GM23338 (cell line): Measurements from ENCODE around the gene GNG12.

Experiments
- CREB1 ChIP-seq: fragments of 250-450 bp; sonication (Bioruptor Pico); IDR thresholded peaks from 2 replicates; pipeline ENCODE4 v1.5.0; 2020; ENCODE audit warnings: low read depth, mild to moderate bottlenecking, moderate library complexity
- EZH2 ChIP-seq: fragments of 200-600 bp; sonication (generic); IDR thresholded peaks from one replicate; pipeline ENCODE4 v1.8.0; 2017; ENCODE audit warnings: antibody characterized with exemption, mild to moderate bottlenecking, low read depth; ENCODE audit not compliant: unreplicated experiment
- EZH2phosphoT487 ChIP-seq: fragments of 200-600 bp; sonication (generic); IDR thresholded peaks from one replicate; pipeline ENCODE4 v1.8.1; 2018; ENCODE audit warnings: antibody characterized with exemption; ENCODE audit not compliant: unreplicated experiment
- POLR2AphosphoS5 ChIP-seq: IDR thresholded peaks from 2 replicates; pipeline ENCODE4 v1.6.1; 2016; ENCODE audit warnings: antibody characterized with exemption, low read depth
- ZNF331 ChIP-seq: fragments of 250-450 bp; sonication (Bioruptor Pico); IDR thresholded peaks from 2 replicates; pipeline ENCODE4 v1.5.0; 2020; ENCODE audit warnings: low read depth, mild to moderate bottlenecking, moderate library complexity
- ZNF462 ChIP-seq: fragments of 250-450 bp; sonication (Bioruptor Pico); IDR thresholded peaks from 2 replicates; pipeline ENCODE4 v1.5.0; 2020; ENCODE audit warnings: mild to moderate bottlenecking, moderate library complexity
- TF ChIP-seq, protein P1 (sequence below), 2 experiments: fragments of 200-600 bp in 1 of 2; sonication (generic) in 1 of 2; conservative IDR thresholded peaks; 2 replicates each; pipeline versions ENCODE4 v1.5.1 to v1.6.1; 2016 to 2017; ENCODE audit warnings: antibody characterized with exemption in 2 of 2, low read depth in 2 of 2, mild to moderate bottlenecking in 2 of 2, moderate library complexity in 1 of 2
- TF ChIP-seq, protein P2 (sequence below): IDR thresholded peaks from one replicate; pipeline ENCODE4 v1.6.1; 2018; ENCODE audit warnings: antibody characterized with exemption; ENCODE audit not compliant: unreplicated experiment
- TF ChIP-seq, protein P3 (sequence below): IDR thresholded peaks from 2 replicates; pipeline ENCODE4 v1.6.1; 2016; ENCODE audit warnings: antibody characterized with exemption

DNA sequence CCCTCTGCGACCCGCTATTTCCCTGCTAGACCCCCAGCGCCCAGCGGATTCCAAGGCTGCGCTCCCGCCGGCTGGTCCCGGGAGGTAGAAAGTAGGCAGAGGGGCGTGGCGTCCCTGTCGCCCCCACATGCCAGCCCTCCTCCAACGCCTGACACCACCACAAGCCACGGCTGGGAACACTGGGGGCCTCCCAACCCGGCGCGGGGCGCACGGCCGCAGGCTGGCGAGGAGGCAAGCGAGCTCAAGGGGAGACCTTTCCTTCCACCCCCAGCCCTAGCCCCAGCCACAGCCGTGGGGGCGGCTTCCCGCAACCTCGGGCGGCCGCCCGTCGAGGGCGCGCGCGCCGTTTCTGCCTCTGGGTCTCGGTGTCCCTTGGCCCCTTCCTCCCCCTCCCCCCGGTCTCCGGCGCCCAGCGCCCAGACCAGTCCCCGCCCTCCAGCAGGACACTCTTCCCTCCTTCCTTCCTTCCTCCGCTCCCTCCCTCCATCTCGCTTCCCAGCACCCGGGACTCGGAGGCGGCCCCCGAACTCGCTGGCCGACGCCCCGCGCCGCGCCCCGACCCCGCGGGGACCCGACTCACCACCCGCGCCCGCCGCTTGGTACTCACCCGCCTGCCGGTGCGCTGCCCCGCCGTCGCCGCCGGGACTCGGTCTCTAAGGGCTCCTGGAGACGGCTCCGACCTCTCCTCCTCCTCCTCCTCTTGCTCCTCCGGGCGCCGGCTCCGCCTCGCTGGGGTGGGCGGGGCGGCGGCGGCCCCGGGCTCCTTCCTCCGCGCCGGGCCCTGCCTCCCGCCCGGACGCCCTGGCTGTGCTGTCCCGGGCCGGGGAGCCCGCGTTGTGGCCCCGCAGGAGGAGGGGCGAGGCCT is at the start of gene GNG12:
- TF ChIP-seq, protein P1, sequence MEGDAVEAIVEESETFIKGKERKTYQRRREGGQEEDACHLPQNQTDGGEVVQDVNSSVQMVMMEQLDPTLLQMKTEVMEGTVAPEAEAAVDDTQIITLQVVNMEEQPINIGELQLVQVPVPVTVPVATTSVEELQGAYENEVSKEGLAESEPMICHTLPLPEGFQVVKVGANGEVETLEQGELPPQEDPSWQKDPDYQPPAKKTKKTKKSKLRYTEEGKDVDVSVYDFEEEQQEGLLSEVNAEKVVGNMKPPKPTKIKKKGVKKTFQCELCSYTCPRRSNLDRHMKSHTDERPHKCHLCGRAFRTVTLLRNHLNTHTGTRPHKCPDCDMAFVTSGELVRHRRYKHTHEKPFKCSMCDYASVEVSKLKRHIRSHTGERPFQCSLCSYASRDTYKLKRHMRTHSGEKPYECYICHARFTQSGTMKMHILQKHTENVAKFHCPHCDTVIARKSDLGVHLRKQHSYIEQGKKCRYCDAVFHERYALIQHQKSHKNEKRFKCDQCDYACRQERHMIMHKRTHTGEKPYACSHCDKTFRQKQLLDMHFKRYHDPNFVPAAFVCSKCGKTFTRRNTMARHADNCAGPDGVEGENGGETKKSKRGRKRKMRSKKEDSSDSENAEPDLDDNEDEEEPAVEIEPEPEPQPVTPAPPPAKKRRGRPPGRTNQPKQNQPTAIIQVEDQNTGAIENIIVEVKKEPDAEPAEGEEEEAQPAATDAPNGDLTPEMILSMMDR (conservative IDR thresholded peaks at IDR 0.05; ENCODE audit: low read depth in 2 of 2) = no peak
- no peak for TF ChIP-seq EZH2
- no peak for TF ChIP-seq CREB1 (CRISPR knock-in tag)
- no peak for TF ChIP-seq POLR2AphosphoS5
- TF ChIP-seq, protein P2, sequence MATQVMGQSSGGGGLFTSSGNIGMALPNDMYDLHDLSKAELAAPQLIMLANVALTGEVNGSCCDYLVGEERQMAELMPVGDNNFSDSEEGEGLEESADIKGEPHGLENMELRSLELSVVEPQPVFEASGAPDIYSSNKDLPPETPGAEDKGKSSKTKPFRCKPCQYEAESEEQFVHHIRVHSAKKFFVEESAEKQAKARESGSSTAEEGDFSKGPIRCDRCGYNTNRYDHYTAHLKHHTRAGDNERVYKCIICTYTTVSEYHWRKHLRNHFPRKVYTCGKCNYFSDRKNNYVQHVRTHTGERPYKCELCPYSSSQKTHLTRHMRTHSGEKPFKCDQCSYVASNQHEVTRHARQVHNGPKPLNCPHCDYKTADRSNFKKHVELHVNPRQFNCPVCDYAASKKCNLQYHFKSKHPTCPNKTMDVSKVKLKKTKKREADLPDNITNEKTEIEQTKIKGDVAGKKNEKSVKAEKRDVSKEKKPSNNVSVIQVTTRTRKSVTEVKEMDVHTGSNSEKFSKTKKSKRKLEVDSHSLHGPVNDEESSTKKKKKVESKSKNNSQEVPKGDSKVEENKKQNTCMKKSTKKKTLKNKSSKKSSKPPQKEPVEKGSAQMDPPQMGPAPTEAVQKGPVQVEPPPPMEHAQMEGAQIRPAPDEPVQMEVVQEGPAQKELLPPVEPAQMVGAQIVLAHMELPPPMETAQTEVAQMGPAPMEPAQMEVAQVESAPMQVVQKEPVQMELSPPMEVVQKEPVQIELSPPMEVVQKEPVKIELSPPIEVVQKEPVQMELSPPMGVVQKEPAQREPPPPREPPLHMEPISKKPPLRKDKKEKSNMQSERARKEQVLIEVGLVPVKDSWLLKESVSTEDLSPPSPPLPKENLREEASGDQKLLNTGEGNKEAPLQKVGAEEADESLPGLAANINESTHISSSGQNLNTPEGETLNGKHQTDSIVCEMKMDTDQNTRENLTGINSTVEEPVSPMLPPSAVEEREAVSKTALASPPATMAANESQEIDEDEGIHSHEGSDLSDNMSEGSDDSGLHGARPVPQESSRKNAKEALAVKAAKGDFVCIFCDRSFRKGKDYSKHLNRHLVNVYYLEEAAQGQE = no peak
- no peak for TF ChIP-seq EZH2phosphoT487
- TF ChIP-seq, protein P3, sequence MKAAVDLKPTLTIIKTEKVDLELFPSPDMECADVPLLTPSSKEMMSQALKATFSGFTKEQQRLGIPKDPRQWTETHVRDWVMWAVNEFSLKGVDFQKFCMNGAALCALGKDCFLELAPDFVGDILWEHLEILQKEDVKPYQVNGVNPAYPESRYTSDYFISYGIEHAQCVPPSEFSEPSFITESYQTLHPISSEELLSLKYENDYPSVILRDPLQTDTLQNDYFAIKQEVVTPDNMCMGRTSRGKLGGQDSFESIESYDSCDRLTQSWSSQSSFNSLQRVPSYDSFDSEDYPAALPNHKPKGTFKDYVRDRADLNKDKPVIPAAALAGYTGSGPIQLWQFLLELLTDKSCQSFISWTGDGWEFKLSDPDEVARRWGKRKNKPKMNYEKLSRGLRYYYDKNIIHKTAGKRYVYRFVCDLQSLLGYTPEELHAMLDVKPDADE = no peak
- TF ChIP-seq ZNF331 (CRISPR knock-in tag) = no peak
- no peak for TF ChIP-seq ZNF462
